ENCODE results near the gene PARVA. TPM values are rescaled to one million over a fixed set of nuclear protein-coding genes. Genes with fewer than 3 reads are reported as not detected.

Gene PARVA
- total and polyA plus RNA-seq, 12 donors = 20.1 to 84.8 (median 67.0) TPM

- DNase-seq = no peak
- intact Hi-C loops (cut with DNase I) = no loop called here
- no peak for ATAC-seq
- Histone ChIP-seq H3K4me3 (no peak overlapping the region), H3K27ac (no peak overlapping the region), H3K36me3 (no peaks in the 10 kb centered on the region), H3K27me3 (no peaks in the 10 kb centered on the region), H3K4me1 (peaks cover 0 to 24% (median 8%) of the 10 kb centered on the region in 9 donors), H3K9me3 (no peaks in the 10 kb centered on the region)
- TF ChIP-seq CTCF (IDR thresholded peaks at IDR 0.05) = no peak
- WGBS, 2 donors = 95 to 97% methylated on average over 5 of the region's 5 CpGs
These were observed 169.3 kb downstream of the PARVA start for GRCh38 chr11:12546660-12547059.

GRCh38 chr11:12547953-12548650 lies 170.7 kb downstream of the PARVA start:
- no peaks in the 10 kb centered on the region for H3K36me3 ChIP-seq
- no peak for TF ChIP-seq CTCF (IDR thresholded peaks at IDR 0.05)
- peak; percentile 29 to 54 for DNase-seq
- 47 to 73% methylated on average over 5 of the region's 5 CpGs for WGBS, 2 donors
- peak overlapping the region in 6 of 10 donors; percentile 4 to 35 (median 21) for H3K27ac ChIP-seq
- H3K9me3 ChIP-seq = no peaks in the 10 kb centered on the region
- intact Hi-C loops (cut with DNase I) = no loop called here
- H3K27me3 ChIP-seq = no peaks in the 10 kb centered on the region
- peaks cover 4 to 26% (median 11%) of the 10 kb centered on the region in 9 donors for H3K4me1 ChIP-seq
- ATAC-seq = peak; percentile 50 to 87 (median 74)
- no peak overlapping the region for H3K4me3 ChIP-seq

GRCh38 chr11:12552692-12553091 lies 175.3 kb downstream of the PARVA start:
- TF ChIP-seq CTCF (IDR thresholded peaks at IDR 0.05) = no peak
- DNase-seq (peak in 1 of 2 donors; percentile 17), ATAC-seq (peak; percentile 31 to 82 (median 66))
- Histone ChIP-seq H3K4me3 (no peak overlapping the region), H3K4me1 (peaks cover 9 to 41% (median 25%) of the 10 kb centered on the region in 9 donors), H3K36me3 (no peaks in the 10 kb centered on the region), H3K9me3 (peaks cover 0 to 7% (median 0%) of the 10 kb centered on the region in 11 donors), H3K27ac (no peak overlapping the region), H3K27me3 (no peaks in the 10 kb centered on the region)
- WGBS, 2 donors = 73 to 74% methylated on average over 4 of the region's 4 CpGs
- intact Hi-C loops (cut with DNase I) = no loop called here

DNA sequence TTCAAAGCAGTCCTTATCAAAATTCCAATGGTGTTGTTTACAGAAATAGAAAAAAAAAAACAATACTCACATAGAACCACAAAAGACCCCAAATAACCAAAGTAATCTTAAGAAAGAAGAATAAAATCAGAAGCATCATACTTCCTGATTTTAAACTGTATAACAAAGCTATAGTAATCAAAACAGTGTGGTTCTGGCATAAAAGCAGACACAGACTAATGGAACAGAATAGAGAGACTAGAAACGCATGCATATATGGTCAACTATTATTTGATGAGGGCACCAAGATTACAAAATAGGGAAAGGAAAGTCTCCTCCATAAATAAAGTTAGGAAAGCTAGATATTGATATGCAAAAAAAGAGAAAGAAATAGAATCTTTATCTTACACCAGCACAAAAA lies 176.8 kb downstream of the PARVA start:
- ATAC-seq (no peak), DNase-seq (no peak)
- H3K27me3 ChIP-seq = no peaks in the 10 kb centered on the region
- no peak overlapping the region for H3K4me3 ChIP-seq
- no peak for TF ChIP-seq CTCF (IDR thresholded peaks at IDR 0.05)
- peaks cover 5 to 30% (median 25%) of the 10 kb centered on the region in 9 donors for H3K4me1 ChIP-seq
- WGBS, 2 donors = 0% methylated on average over 1 of the region's 1 CpG
- H3K9me3 ChIP-seq = peaks cover 0 to 7% (median 0%) of the 10 kb centered on the region in 11 donors
- intact Hi-C loops (cut with DNase I) = no loop called here
- no peak overlapping the region for H3K27ac ChIP-seq
- no peaks in the 10 kb centered on the region for H3K36me3 ChIP-seq
